ENCODE measurements around the gene KMT2B.

The KMT2B gene

GRCh38 chr19:35780717-35781116 lies 62.9 kb downstream of the KMT2B start:
- DNase-seq: no peak

- DNase-seq: no peak
These were observed 63.8 kb downstream of the KMT2B start for GRCh38 chr19:35781650-35782049.

- no peak for DNase-seq
These were observed 64.8 kb downstream of the KMT2B start for GRCh38 chr19:35782589-35782988.

- DNase-seq: no peak
These were observed 65.9 kb downstream of the KMT2B start for GRCh38 chr19:35783469-35784434.

- DNase-seq: no peak
These were observed 66.9 kb downstream of the KMT2B start for GRCh38 chr19:35784503-35785338.

- no peak for DNase-seq
These were observed 67.5 kb downstream of the KMT2B start for GRCh38 chr19:35785339-35785627.

GRCh38 chr19:35786299-35787160 lies 68.7 kb downstream of the KMT2B start:
- no peak for DNase-seq

GRCh38 chr19:35787227-35787799 lies 69.5 kb downstream of the KMT2B start:
- DNase-seq: no peak
